ENCODE measurements around the gene PDE2A.
"Not testable (repeated sequence)": the region's sequence is repeated elsewhere in the genome, so short reads cannot be mapped to it uniquely, and the experiment has no call there.

The PDE2A gene

GRCh38 chr11:72573855-72574445 is 100.3 kb downstream of the PDE2A start:
- no peak for DNase-seq

GRCh38 chr11:72573072-72573854 is 101.0 kb downstream of the PDE2A start:
- DNase-seq = peak; percentile 38

- not testable (repeated sequence) for DNase-seq
These were observed 101.7 kb downstream of the PDE2A start for GRCh38 chr11:72572540-72572939.

DNA sequence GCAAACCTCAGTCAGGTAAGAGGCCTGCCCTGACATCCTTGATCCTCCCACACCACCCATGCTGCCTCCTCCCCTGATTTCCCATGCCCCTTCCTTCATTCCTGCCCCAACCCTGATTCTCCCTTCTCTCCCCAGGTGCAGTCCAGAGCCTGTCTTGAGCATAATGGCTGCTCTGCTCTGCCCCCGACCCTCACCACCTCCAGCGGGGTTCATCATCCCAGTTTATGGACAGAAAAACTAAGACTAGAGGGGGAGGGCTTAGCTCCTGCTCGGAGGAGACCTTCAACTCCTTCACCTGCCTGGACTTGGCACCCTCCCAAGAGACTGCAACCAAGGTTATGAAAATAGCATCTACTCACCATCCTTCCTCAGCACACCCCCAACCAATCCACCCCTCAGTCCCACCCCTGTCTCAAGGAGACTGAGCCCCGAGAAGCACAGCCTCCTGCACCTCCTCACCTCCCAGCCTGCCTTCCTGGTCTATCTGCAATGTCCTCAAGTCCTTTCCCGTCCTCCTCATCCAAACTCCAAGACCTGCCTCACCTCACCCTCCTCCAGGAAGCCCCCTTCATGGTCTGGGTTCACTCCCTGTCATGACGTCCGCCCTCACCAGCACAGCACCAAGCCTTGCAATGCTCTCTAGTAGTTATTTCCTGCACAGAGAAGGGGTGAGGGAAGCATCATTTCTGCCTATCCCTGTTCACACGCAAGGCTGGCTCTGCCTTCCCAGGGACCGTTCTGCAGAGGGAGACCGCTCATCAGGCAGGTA is 103.1 kb downstream of the PDE2A start:
- DNase-seq = no peak

DNA sequence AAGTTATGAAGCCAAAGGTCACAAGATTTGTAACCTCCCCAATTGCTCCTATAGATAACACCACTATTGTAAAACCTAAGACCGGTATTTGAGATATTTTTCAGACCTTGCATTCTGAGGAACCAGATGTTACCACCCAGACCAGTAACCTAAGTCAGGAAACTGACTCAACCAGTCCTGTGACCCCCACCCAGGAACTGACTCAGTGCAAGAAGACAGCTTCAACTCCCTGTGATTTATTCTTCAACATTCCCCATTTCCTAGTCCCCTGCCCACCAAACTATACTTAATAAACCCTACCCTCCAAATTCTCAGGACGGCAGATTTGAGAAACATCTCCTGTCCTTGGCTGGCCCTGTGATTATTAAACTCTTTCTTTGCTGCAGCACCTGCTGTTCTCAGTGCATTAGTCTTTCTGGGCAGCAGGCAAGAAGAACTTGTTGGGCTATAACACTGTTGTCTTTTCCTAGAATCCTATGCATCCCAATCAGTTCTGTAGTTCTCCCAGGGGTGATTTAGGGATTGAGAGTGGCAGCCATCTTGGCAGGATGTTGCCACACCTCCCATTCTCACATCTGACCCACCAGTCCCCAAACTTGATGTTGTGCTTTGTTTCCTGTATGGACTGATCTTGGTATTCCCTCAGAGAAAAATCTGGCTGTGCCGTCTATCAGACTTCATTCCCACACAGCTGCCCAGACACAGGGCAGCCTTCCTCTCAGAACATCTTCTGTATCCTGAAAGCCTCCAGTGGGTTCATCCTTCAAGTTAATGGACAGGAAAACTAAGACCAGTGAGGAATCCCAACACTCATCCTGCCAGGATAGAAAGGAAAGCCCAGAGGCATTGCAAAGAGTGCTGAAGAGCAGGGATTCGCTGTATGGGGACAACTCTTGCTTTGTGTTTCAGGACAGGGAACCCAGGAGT is 104.0 kb downstream of the PDE2A start:
- DNase-seq = no peak

- DNase-seq = no peak
These were observed 105.4 kb downstream of the PDE2A start for GRCh38 chr11:72568861-72569260.

DNA sequence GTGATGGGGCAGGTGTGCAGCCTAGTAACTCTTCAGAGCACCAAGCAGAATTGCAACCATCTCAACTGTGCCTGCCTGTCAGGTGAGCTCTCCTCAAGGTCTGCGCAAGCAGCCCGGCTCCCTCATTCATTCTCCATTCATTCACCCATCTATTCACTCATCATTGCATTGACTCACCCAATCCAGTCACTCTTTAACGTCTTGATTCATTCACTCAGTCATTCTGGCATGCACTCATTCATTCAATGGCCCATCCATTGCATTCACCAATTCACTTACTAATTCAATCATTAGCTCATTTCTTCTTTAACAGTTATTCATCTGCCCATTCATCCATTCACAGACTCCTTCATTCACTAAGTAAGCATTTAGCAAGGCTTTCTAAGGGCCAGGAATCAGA is 111.8 kb downstream of the PDE2A start:
- DNase-seq = no peak

GRCh38 chr11:72561856-72562255 is 112.4 kb downstream of the PDE2A start:
- no peak for DNase-seq

DNA sequence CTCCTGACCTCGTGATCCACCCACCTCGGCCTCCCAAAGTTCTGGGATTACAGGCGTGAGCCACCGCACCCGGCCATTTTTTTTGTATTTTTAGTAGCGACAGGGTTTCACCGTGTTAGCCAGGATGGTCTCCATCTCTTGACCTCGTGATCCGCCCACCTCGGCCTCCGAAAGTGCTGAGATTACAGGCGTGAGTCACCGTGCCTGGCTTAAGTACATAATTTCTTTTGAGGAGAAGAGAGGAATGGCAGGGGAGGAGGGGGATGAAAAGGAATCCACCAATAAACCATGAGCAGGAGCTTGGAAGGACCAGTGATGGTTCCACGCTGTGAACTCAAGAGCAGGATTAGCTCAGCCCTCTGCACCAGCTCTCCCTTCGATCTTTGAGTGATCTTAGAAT is 113.4 kb downstream of the PDE2A start:
- DNase-seq = not testable (repeated sequence)

DNA sequence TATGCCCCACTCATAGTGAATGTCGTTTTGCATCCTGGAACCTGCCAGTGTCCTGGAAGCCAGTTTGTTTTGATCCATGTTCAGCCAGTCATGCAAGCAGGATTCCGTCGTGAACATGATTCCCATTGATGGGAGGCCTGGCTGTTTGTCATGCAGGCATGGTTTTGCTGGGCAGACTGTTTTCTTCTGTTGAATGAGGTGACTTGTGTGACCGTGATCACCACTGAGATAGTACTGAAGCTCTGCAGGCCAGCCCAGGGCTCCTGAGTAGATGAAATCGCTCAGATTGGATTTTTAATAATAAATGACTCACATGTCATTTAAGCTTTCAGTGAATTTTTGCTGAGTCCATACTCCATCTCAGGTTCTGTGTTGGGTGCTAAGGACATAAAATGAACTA is 117.8 kb downstream of the PDE2A start:
- DNase-seq = no peak

GRCh38 chr11:72555014-72555522 is 119.2 kb downstream of the PDE2A start:
- DNase-seq = not testable (repeated sequence)

GRCh38 chr11:72553706-72554105 is 120.5 kb downstream of the PDE2A start:
- peak; percentile 41 for DNase-seq

DNA sequence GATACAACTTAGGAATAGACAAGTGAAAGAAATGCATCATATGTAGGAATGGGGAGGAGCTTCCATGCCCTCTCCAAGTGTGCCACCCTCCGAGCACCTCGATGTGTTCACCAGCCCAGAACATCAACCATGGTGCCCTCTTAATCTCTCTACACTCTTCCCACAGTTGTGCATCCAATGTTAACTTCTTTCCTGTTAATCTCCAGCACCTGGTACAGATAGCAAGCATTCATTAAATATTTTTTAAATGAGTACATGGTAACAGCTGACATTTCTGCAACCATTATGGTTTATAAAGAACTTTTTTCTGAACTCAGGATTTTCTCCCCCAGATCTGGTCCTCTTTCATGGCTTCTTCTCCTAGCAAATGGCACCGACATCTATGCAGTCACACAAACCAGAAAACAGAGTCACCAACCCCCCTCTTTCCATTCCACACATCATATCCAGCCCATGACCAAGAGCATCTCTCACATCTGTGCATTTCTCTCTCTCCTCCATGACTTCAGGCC is 121.8 kb downstream of the PDE2A start:
- DNase-seq = no peak

DNA sequence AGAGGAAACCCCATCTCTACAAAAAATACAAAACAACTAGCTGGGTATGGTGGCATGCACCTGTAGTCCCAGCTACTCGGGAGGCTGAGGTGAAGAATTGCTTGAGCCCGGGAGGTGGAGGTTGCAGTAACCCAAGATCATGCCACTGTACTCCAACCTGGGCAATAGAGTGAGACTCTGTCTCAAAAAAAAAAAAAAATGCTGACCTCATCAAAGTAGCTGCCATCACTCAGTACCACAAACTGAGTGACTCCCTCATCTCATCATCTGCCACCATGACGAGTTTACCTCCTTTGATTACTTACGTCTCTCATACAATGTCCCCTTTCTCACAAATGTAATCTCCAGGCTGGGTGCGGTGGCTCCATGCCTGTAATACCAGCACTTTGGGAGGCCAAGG is 122.7 kb downstream of the PDE2A start:
- DNase-seq = no peak

DNA sequence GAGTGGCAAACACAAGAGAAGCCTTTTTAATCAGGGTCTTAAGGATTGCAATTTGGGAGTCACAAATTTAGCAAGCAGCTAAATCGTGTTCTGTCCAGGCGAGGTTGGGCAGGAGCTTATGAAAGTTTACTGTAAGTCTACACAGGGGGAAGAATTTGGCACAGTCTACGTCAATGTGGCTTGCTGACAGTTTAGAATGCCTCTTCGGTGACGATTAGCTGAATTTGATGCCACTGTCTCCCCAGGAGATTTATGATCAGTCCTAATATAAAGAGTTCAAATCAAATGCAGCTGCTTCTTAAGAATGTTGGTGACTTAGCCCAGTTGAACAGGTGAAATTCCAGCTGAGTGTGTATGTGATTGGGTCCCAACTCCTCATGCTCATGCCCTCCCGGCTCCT is 125.8 kb downstream of the PDE2A start:
- DNase-seq = no peak

DNA sequence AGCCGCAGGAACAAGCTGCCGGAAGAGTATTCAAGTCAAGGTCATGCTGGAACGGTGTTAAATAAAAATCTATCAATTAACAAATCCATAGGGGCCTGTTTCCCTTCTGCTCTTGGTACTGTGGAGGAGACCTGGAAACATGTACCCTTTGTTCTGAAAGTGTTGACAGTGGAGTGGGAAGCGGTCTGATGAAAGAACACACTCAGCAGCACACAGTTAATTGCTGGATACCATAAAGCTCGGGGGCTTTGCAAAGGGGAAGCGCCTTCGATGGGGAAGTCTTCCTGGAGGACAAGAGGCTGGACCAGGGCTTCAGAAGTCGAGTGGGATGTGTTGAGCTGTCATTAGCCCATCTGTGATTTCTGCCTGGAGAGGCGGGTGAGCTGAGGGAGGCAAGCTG is 127.4 kb downstream of the PDE2A start:
- no peak for DNase-seq

DNA sequence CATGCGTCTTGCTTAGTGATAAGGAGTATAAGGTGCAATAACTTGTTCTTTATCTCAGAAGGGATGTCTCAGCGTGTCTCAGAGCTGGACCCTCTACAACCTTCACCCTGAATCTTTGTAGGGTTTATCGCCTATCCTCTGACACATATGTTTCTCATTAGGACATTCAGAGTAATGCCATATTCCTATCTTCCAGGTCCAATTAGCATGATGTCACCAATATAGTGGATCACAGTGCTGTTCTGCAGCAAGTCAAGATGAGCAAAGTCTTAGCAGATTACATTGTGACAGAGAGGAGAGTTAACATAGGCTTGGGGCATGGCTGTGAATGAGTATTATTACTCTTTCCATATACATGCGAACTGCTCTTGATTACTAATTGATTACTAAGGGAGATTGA is 129.6 kb downstream of the PDE2A start:
- DNase-seq = no peak

GRCh38 chr11:72543849-72544542 is 130.2 kb downstream of the PDE2A start:
- no peak for DNase-seq

DNA sequence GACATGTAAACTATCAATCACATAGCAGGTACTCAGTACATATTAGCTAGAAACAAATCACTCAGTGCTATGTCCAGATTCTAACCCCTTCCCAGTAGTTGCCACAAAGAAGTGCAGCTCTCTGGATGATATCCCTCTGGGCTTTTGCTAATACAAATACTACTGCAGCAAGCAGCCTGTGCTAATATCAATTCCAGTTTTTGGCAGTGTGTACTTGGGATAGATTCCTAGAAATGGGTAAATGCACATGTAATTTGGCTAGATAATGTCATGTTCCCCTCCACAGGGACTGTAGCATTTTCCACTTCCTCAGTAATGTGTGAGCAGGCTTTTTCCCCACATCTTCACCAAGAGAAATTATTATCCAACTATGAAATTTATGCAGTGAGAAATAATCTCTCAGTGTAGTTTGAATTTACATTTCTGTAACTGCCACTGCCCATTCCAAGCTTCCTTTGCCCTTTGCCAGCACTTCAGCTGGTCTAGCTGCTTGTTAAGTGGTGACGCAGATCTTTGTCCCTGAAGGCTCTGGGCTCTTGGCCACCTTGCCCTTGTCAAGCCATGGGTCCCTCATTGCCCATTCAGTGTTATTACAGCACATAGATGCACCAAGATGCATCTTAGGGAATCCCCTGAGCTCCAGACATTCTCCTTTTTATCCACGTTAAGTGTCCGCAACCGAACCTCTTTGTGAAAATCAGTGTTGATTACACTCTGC is 132.8 kb downstream of the PDE2A start:
- no peak for DNase-seq

DNA sequence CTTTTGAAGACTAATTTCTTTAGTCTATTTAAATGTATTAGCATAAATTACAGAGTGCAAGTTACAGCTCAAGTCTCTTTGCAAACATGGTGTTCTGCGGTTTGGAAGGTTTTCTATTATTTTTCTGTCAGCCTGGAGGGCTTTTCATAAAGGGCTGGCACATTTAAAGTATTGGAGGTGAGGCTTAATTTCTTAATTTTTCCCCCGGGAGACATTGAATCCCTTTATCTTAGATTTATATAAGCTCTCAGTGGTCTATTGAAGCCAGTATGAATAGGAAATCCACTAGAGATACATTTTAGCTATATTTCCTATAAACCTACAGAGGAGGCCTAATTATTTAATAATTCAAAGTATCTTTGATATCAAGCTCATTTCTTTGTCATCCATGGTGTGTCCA is 137.2 kb downstream of the PDE2A start:
- DNase-seq = no peak

- DNase-seq = no peak
These were observed 139.1 kb downstream of the PDE2A start for GRCh38 chr11:72535194-72535547.
